Measurements from ENCODE around the gene BIRC7. TPM values are rescaled to one million over a fixed set of nuclear protein-coding genes. Genes with fewer than 3 reads are reported as not detected.

BIRC7 gene
- total and polyA plus RNA-seq, 2 of the 4 experiments (the other 2 are of a cell fraction), result not detected

- DNase-seq, result no peak
- Histone ChIP-seq H3K27me3 (ENCODE audit: control insufficient read depth, insufficient read depth, low read length) (peaks cover 3% of the 10 kb centered on the region; the same call in 1 of the 2 replicates), H4K91ac (ENCODE audit: insufficient read depth, low read depth, low read length) (no peak overlapping the region), H3K9me1 (ENCODE audit: insufficient read depth, low read length) (peaks cover 9% of the 10 kb centered on the region), H2BK20ac (ENCODE audit: low read depth, low read length) (no peak overlapping the region), H3K23ac (ENCODE audit: low read depth, low read length) (no peak overlapping the region), H3K9ac (ENCODE audit: low read depth, low read length) (no peak overlapping the region), H4K20me1 (ENCODE audit: insufficient read depth, low read length) (peaks cover 12% of the 10 kb centered on the region; the same call in 1 of the 2 replicates), H3K14ac (replicated peaks; ENCODE audit: low read depth, low read length) (no peak overlapping the region), H3K4me2 (ENCODE audit: low read depth, low read length) (no peak overlapping the region), H2AK5ac (ENCODE audit: low read depth, low read length) (no peak overlapping the region), H2BK120ac (ENCODE audit: low read depth, low read length) (no peak overlapping the region), H3K56ac (ENCODE audit: extremely low read depth, insufficient read depth, low read length) (no peak overlapping the region), H3K9me3 (ENCODE audit: control insufficient read depth, insufficient read depth, low read length) (no peaks in the 10 kb centered on the region), H3K18ac (ENCODE audit: low read depth, low read length) (no peak overlapping the region), H3K36me3 (ENCODE audit: control insufficient read depth, insufficient read depth, low read length) (no peaks in the 10 kb centered on the region), H3K27ac (ENCODE audit: insufficient read depth, low read length) (no peak overlapping the region), H2AFZ (replicated peaks; ENCODE audit: low read length, poor library complexity) (no peak overlapping the region), H3K79me1 (ENCODE audit: low read depth in 1 of 2, low read length in 2 of 2) (0 out of 4 replicates have a peak, but pooled peaks cover 0 to under 1% of the 10 kb centered on the region in 2 experiments), H2BK5ac (ENCODE audit: low read depth, low read length, poor library complexity, severe bottlenecking) (no peak overlapping the region), H3K4me3 (ENCODE audit: insufficient read depth, low read depth, low read length) (no peak overlapping the region), H4K5ac (ENCODE audit: low read depth, low read length) (no peak overlapping the region), H4K8ac (ENCODE audit: low read depth in 2 of 2, low read length in 2 of 2) (no peak overlapping the region), H2AK9ac (replicated peaks; ENCODE audit: low read depth, low read length, poor library complexity) (no peak overlapping the region), H3K4me1 (ENCODE audit: control insufficient read depth, insufficient read depth, low read length) (no peaks in the 10 kb centered on the region), H2BK15ac (ENCODE audit: low read depth, low read length) (no peak overlapping the region), H3K4ac (ENCODE audit: low read depth, low read length) (no peak overlapping the region)
- dilution Hi-C loops (cut with HindIII; ENCODE audit: low sequenced_read_pairs, unreplicated experiment), result no loop called here
- in situ Hi-C loops (cut with MboI; ENCODE audit: low sequenced_read_pairs), result no loop called here
- no peak for ATAC-seq (ENCODE audit: low read depth)
- intact Hi-C loops (cut with micrococcal nuclease), result loop anchor here (10.0 kb wide), 1 partner anchor 134 kb away; no protein-coding TSS in a partner anchor
- no TSS peak for BruUV-seq (replicated peaks)
- ChIA-PET POLR2A (ENCODE audit: unreplicated experiment) (no interaction called here), CTCF (no interaction called here)
- WGBS, 2 experiments (ENCODE audit: extremely low coverage in 2 of 2, insufficient read length in 1 of 2), result 67% methylated on average over 1 of the region's 15 CpGs; no CpG with 5 or more reads in 1 of the 2 experiments
- TF ChIP-seq RAD21 (IDR thresholded peaks at IDR 0.05; ENCODE audit: low read length) (no peak), MAZ (IDR thresholded peaks at IDR 0.05; ENCODE audit: borderline replicate concordance, low read depth, low read length) (no peak), CEBPB (IDR thresholded peaks at IDR 0.05; ENCODE audit: low read depth, low read length) (no peak), CTCF (conservative IDR thresholded peaks at IDR 0.05; ENCODE audit: low read depth, low read length) (no peak), BHLHE40 (IDR thresholded peaks at IDR 0.05; ENCODE audit: low read depth, low read length) (no peak), MAFK (IDR thresholded peaks at IDR 0.05; ENCODE audit: low read depth, low read length) (no peak), CHD1 (IDR thresholded peaks at IDR 0.05; ENCODE audit: low read depth, low read length) (no peak), RCOR1 (IDR thresholded peaks at IDR 0.05; ENCODE audit: insufficient replicate concordance, low read length) (no peak), NFE2L2 (IDR thresholded peaks at IDR 0.05; ENCODE audit: low read depth, low read length) (no peak), SMC3 (IDR thresholded peaks at IDR 0.05; ENCODE audit: low read depth, low read length) (no peak), USF2 (IDR thresholded peaks at IDR 0.05; ENCODE audit: low read depth, low read length) (no peak), FOS (IDR thresholded peaks at IDR 0.05; ENCODE audit: low read depth, low read length) (no peak), MXI1 (IDR thresholded peaks at IDR 0.05; ENCODE audit: borderline replicate concordance, low read depth, low read length) (no peak), POLR2A (IDR thresholded peaks at IDR 0.05; ENCODE audit: low read depth, low read length) (no peak), ELK1 (IDR thresholded peaks at IDR 0.05; ENCODE audit: borderline replicate concordance, low read depth, low read length) (no peak), RFX5 (IDR thresholded peaks at IDR 0.05; ENCODE audit: low read depth, low read length) (no peak)
Measured at GRCh38 chr20:63188641-63189321, 46.9 kb upstream of the BIRC7 start.

Measured in IMR-90 (cell line).